Upper lobe of right lung (tissue), 1 donor: ENCODE results near the gene CRCP. TPM values are rescaled to one million over a fixed set of nuclear protein-coding genes. Genes with fewer than 3 reads are reported as not detected.

Source experiments
- ATAC-seq: fragments of 200-7000 bp; cut with Tn5 transposase; one replicate; pipeline ENCODE4 v1.9.1; 2020; ENCODE audit warnings: mild to moderate bottlenecking, moderate library complexity
- DNase-seq: peaks from one replicate; pipeline ENCODE4 v3.0.0-alpha.2; 2020
- H3K27ac ChIP-seq: fragments of 200-600 bp; one replicate; pipeline ENCODE4 v1.8.0; 2022
- H3K27me3 ChIP-seq: fragments of 200-600 bp; one replicate; pipeline ENCODE4 v1.8.0; 2022; ENCODE audit warnings: mild to moderate bottlenecking
- H3K36me3 ChIP-seq: fragments of 200-600 bp; one replicate; pipeline ENCODE4 v1.8.0; 2022
- H3K4me1 ChIP-seq: fragments of 200-600 bp; one replicate; pipeline ENCODE4 v1.8.0; 2022
- H3K4me3 ChIP-seq: fragments of 200-600 bp; one replicate; pipeline ENCODE4 v1.8.0; 2022; ENCODE audit warnings: mild to moderate bottlenecking
- H3K9me3 ChIP-seq: fragments of 200-600 bp; one replicate; pipeline ENCODE4 v1.8.0; 2022
- CTCF ChIP-seq: fragments of 200-600 bp; IDR thresholded peaks from one replicate; pipeline ENCODE4 v1.8.0; 2022; ENCODE audit warnings: antibody characterized with exemption
- intact Hi-C: fragments of 100-400 bp; cut with DNase I; formaldehyde crosslinking; loops from one replicate; pipeline ENCODE4 v1.11.0; 2022
- total RNA-seq: library from RNA; stranded (reverse); fragmentation: NEBNext Ultra II Directional; extraction: Animal tissue kit (Norgen Biotek cat#: 25700); gene quantifications from one replicate; pipeline ENCODE4 v1.2.1, GENCODE V29; 2021
- donor health status: DM: no; HTN: yes; CAD: no; lungs with severe emphysema.

Gene CRCP
- total RNA-seq, 1 donor from 2014 or later: 33.1 TPM

- no peak for TF ChIP-seq CTCF
- intact Hi-C loops: no loop called here
- Histone ChIP-seq H3K4me1 (peaks cover 15% of the 10 kb centered on the region), H3K27ac (no peak overlapping the region), H3K9me3 (no peaks in the 10 kb centered on the region), H3K27me3 (no peaks in the 10 kb centered on the region), H3K4me3 (no peak overlapping the region), H3K36me3 (peaks cover 40% of the 10 kb centered on the region)
- DNase-seq (no peak), ATAC-seq (no peak)
These were observed 42.4 kb downstream of the CRCP start for GRCh38 chr7:66157060-66157459.

- H3K27me3 ChIP-seq: no peaks in the 10 kb centered on the region
- H3K27ac ChIP-seq: no peak overlapping the region
- H3K36me3 ChIP-seq: no peaks in the 10 kb centered on the region
- H3K4me3 ChIP-seq: no peak overlapping the region
- H3K4me1 ChIP-seq: no peaks in the 10 kb centered on the region
- ATAC-seq (no peak), DNase-seq (no peak)
- TF ChIP-seq CTCF: no peak
- intact Hi-C loops: no loop called here
- H3K9me3 ChIP-seq: no peaks in the 10 kb centered on the region
These were observed 48.0 kb downstream of the CRCP start for GRCh38 chr7:66162622-66163021.

GRCh38 chr7:66163186-66163610, 48.6 kb downstream of the CRCP start:
- H3K36me3 ChIP-seq: no peaks in the 10 kb centered on the region
- no peak overlapping the region for H3K4me3 ChIP-seq
- ATAC-seq (no peak), DNase-seq (no peak)
- H3K27me3 ChIP-seq: no peaks in the 10 kb centered on the region
- no peaks in the 10 kb centered on the region for H3K4me1 ChIP-seq
- no peak overlapping the region for H3K27ac ChIP-seq
- intact Hi-C loops: no loop called here
- TF ChIP-seq CTCF: no peak
- no peaks in the 10 kb centered on the region for H3K9me3 ChIP-seq

- no peaks in the 10 kb centered on the region for H3K9me3 ChIP-seq
- no peaks in the 10 kb centered on the region for H3K27me3 ChIP-seq
- no peak for TF ChIP-seq CTCF
- H3K4me1 ChIP-seq: no peaks in the 10 kb centered on the region
- no peak overlapping the region for H3K4me3 ChIP-seq
- H3K36me3 ChIP-seq: no peaks in the 10 kb centered on the region
- intact Hi-C loops: no loop called here
- H3K27ac ChIP-seq: no peak overlapping the region
- DNase-seq (no peak), ATAC-seq (no peak)
These were observed 49.7 kb downstream of the CRCP start for GRCh38 chr7:66164356-66164755.

GRCh38 chr7:66167773-66168387, 53.2 kb downstream of the CRCP start:
- no peak overlapping the region for H3K4me3 ChIP-seq
- TF ChIP-seq CTCF: no peak
- H3K36me3 ChIP-seq: no peaks in the 10 kb centered on the region
- no peak overlapping the region for H3K27ac ChIP-seq
- peaks cover 7% of the 10 kb centered on the region for H3K4me1 ChIP-seq
- DNase-seq (no peak), ATAC-seq (no peak)
- no peaks in the 10 kb centered on the region for H3K27me3 ChIP-seq
- intact Hi-C loops: no loop called here
- no peaks in the 10 kb centered on the region for H3K9me3 ChIP-seq

- no peaks in the 10 kb centered on the region for H3K27me3 ChIP-seq
- intact Hi-C loops: no loop called here
- no peaks in the 10 kb centered on the region for H3K9me3 ChIP-seq
These were observed 55.0 kb downstream of the CRCP start for GRCh38 chr7:66169616-66170015.

More at GRCh38 chr7:66169616-66170015, 55.0 kb downstream of the CRCP start:
- no peak overlapping the region for H3K4me3 ChIP-seq
- DNase-seq (no peak), ATAC-seq (no peak)
- no peak overlapping the region for H3K27ac ChIP-seq
- no peak for TF ChIP-seq CTCF
- no peaks in the 10 kb centered on the region for H3K36me3 ChIP-seq
- H3K4me1 ChIP-seq: peaks cover 7% of the 10 kb centered on the region
